Activated T-cell treated with anti-CD3 and anti-CD28 coated beads for 24 hours (primary cell): ENCODE results near the gene ATG9A.

ENCODE experiments used
- DNase-seq: peaks from one replicate; pipeline ENCODE4 v3.0.0-alpha.2; 2020; ENCODE audit warnings: low read depth

The ATG9A gene

DNA sequence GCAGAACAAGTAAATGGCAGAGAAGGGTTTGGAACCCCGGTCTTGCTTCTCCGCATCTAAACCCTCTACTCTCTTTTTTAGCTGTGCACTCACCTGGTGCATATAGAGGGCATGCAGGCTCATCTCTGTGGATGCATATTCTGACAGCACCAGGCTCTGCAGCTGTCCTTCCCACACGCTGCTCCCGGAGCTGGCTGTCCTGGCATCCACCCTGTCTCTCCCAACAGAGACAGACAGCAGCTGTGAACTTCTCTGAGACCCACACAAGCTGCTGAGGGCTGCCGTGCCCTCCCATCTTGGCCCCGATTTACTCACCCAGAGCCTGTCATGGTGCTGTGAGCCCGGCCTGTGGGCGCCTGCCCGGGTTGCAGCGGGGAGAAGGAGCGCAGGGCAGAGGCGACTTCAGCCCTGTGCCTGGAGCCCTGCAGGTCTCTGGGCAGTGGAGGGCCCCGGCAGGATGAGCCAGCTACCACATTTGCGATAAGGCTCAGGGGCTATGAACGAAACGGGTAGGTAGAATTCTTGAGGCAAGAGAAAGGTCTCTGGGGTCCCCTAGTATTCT, 7.4 kb downstream of the ATG9A start:
- no peak for DNase-seq

DNA sequence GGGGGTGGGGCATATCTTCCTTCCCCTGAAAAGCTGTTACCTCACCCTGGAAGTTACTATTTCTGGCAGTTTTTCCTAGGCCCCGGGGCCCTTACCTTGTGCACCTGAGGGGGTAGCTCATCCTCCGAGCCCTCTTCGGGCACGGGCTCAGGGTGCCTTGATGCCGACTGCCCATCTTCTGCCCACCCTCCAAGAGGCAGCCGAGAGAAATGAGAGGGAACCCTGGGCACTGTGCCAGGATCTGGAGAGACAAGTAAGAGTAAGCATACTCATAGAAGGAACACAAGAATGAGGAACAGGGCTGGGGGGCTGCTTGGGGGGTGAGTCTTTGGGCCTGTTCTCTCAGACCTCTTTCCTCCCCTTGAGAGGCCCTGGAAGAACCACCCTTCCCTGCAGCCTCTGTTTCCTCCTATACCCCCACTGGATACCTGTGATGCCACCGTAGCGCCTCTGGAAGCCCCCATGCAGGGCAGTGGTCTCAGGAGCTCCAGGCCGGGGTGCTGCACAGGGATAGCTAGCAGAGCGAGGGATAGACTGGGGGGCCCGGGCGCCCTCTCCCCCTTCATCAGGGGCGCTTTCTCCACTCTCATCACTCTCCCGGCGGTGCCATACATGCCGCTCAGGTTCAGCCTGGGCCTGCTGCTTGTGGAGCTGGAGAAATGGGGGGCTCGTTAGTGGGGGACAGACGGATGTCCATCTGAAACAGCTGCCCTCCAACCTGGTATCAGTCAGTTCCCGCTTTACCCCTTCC, 8.6 kb downstream of the ATG9A start:
- DNase-seq = no peak

DNA sequence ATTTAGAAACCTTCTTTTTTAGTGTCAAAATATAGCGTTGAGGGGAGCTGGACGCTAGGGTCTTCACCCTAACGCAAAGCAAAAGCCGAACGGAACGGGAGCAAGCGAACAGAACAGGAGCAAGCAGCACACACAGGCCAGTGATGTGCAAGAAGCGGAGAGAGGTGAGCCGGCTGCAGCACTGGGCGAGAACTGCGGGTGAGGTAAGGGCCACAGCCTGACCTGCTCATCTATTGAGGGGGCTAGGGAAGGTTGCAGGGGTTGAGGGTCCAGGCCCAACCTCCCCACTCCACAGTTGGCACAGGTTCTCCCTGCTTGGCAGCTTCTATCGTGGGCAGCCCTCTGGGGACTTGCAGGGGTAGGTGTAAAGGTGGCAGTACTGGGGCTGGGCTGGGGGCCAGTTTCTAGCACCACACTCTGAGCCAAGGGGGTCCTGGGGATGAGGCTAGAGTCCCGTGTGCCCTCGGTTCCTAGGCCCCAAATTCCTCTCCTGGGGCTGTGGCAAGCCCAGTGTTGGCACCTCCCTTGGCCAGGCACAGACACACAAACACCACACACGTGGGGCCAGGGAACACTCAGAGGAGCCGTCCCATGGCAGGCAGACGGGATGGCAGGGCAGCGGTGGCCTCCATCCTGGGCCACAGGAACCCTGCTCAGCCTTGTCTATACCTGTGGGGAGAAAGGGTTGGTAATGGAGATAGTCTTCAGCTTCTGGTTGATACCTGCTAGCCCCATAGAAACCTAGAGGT, 9.5 kb downstream of the ATG9A start:
- no peak for DNase-seq

DNA sequence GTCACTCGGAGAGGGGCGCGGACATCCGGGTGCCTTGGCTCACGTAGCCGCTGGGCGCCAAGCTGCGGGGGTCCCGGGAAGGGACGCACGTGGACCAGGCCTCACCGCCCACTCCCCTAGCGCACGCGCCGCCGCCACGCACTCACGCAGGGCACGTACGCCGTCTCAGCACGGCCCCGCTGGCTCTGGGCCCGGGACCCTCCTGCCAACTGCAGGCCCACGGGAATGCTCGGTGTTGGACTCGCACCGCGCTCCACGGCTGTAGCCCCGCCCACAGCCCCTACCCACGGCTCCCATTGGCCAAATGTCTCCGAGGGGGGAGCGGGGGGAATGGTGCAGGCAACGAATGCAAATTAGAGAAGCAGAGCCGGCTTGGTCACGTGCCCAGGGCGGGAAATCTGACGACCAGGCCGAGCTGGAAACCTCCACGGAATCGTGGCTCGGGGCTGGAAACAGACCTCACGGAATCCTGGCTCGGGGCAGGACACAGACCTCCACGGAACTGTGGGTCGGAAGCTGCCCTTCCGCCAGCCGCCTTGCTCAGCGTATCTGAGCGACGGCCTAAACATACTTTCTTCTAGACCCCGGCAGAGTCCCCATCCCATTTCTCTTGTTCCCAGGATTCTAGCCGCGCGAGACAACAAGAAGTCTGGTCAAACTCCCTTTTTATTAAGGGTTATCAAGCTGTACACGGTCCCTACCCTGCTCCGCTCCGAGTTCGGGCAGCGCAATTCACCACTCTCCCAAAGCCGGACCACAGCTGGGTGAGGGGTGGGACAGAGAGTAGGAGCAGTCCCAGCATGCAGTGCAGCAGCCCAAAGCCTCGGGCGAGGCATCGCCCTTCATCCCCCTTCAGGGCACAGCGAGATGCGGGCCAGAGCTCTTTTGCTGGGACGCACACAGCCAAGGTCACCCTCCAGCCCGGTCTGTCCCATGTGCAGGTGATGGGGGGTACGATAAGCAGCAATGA, 10.4 kb downstream of the ATG9A start, which contains the start of gene ABCB6:
ABCB6 (minus strand) TSS at position 227 of the 970 bp plus-strand sequence. CDS start 285 bp downstream, outside the sequence.
- peak; percentile 85 for DNase-seq

DNA sequence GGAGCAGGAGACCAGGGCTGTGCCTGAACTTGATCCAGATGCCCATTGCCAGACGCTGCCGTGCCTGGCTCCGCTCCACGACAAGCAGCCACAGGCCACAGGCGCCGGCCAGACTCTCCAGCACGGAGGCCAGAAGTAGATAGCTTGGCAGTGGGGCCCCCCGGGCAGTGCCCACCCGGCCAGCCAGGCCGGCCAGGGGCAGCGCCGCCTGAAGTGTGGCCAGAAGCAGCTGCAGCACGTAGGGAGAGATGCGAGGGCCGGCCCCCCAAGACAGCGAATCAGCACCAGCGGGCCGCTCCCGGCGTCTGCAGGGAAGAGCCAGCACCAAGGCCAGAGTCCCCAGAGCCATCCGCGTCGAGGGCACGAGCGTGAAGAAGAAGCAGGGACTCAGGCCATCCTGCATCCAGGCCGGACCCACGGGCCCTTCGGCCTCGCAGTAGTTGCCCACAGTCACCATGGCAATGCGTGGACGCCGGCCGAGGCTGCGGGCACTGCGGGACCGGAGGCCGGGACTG, 11.2 kb downstream of the ATG9A start:
- DNase-seq = no peak

DNA sequence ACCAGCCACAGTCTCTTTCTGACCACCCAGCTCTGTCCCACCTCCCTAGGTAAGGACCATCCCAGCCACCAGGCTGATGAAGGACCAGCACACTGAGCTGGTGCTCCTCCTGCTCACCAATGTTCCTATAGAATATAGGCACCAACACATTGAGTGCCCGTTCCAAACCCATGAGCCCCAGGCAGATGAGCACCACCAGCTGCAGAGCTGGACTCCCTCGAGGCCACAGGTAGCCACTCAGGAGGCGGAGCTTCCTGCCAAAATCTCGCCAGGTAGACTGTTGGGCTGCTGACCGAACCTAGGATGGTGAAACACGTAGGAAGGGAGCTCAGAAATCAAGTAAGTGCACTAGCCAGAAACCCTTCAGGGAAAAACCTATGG, 12.9 kb downstream of the ATG9A start:
- DNase-seq = no peak

DNA sequence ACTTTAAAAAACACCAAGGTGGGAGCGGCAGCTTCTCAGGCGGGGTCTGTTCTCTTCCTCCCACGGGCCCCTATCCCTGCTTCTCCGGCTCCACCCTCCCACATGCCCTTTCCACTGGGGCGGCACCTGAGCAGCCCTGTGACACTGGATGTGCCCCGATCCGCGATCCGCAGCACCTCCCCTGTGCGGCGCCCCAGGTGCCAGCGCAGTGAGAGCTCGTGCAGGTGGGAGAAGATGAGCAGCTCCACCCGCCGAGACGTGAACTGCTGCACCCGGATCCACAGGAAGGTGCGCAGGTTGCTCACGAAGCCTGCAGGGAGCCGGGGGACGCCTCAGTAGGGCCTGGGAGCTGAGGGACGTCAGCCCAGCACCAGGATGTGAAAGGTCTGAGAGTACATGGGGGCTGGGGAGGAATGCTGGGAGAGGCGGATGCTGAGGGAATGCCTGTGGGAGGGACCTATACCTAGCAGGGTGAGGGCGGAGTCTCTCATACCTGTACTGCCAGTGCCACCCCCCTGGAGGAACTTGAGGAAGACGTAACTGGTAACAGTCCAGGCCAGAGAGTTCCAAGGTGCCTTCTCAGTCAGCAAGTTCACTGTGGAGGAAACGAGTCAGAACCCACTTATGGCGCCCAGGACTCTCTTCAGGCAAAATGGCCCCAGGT, 13.4 kb downstream of the ATG9A start:
- no peak for DNase-seq

DNA sequence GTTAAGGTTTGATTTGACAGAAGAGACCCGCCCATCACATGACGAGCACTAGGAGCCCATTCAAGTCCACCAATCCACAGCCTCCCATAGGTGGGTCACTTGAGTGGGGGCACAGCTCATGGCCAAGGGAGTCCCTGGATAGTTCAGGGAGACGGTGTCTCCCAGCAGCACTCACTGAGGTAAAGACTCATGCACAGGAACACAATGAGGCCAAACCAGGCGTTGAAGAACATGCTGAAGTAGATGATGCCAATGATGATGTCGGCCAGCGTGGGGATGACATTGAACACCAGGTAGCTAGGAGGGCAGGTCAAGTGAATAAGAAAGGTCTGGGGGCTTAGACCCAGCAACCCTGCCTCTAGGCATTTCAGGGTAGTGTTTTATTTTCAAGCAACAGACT, 14.7 kb downstream of the ATG9A start:
- no peak for DNase-seq

DNA sequence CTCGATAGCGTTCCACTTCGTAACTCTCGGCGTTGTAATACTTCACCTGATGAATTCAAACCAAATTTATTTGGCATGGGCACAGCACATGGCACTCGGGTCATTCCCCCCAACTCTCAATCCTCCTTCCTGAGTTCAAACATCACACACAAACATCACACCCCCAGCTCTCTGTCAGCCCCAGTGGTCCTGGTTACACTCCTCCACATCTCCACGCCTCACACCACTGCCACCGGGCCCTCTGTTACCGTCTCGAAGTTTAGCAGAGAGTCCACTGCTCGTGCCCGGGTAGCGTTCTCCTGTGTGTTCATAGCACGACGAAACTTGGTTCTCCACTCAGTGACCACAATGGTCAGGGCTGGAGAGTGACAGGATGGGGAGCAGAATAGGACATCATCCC, 15.3 kb downstream of the ATG9A start:
- DNase-seq = no peak

DNA sequence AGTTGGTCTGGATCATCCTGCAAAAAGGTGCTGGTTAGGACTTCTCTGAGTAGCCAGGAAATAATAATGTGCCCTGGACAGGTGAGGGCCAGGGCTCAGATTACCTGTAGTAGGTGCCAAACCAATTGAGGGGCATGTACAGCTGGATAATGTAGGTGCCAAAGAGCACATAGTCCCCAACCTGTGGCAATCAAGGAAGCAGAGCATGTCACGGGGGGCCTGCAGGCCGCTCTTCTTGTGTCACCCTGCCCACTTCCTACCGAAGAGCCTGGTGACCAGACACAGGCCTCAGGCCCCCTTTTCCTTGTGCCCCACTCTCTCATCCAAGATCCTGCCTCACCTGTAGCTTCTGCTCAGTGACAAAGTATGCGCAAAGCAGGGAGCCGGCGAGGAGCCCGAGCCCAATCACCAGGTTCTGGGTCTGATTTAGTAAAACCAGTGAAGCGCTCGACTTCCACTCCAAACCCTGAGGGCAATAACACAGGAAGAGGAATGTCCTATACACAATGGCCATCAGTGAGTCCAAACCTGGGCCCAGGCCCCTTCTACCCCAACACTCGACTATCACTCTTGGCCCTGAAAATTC, 15.9 kb downstream of the ATG9A start:
- DNase-seq = no peak

DNA sequence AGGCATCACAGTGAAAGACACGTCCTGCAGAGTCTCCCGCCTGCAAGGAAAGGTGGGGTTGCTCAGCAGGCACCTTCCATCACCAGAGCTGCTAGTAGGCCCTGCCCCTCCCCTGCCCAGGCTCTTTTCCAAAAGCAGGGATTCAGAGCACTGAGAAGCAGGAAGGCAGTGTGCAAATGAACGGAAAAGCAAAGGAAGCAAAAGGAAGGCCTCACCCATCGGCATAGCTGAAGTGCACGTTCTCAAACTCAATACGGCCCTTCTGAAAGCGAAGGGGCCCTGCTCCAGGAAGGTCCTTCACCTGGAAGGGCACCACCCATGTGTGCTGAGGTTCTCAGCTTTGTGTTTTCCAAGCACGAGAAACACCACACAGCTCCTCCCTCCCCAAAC, 16.4 kb downstream of the ATG9A start:
- DNase-seq = no peak

DNA sequence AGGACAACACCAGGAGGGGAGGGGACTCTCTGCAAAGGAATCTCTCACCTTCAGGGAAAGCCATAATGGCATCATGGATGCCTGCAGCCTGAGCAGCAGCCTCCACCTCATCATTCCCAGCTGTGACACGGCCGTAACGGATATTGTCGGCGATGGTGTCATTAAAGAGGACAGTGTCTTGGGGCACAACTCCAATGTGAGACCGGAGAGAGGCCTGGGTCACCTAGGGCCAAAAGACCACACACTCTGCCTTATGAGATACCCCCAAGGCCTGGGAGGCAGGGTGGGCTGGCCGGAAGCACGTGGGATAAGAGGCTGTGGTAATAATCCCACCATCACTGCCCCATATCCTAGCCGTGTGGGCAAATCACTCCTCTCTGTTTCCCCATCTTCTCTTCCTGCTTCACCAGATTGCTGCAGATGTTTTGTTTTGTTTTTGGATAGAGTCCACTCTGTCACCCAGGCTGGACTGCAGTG, 18.5 kb downstream of the ATG9A start:
- DNase-seq = no peak

DNA sequence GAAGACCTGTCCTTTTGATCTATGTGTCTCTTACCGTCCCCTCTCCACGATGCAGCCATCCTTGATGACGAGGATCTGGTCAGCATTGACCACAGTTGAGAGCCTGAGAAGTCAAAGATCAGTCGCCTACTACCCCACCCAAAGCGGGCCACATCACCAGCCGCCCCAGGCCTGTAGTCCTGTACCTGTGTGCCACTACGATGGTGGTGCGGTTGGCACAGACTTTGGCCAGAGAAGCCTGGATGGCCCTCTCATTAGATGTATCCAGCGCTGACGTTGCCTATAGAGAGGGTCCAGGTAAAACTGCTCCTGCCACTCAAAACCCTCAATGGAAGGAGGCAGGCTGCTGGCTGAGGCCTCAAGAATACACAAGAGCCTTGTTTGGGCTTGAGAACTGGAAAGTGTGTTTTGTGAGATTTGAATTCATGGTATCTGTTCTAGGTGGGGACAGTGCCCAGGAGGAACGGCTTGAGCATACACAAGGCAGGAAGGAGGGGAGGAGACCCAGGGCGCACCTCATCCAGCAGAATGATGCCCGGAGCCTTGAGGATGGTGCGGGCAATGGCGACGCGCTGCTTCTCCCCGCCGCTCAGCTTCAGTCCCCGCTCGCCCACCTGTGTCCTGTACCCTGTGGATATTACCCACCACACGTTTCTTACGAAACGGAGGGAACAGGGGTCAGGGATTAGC, 19.1 kb downstream of the ATG9A start:
- DNase-seq = no peak

DNA sequence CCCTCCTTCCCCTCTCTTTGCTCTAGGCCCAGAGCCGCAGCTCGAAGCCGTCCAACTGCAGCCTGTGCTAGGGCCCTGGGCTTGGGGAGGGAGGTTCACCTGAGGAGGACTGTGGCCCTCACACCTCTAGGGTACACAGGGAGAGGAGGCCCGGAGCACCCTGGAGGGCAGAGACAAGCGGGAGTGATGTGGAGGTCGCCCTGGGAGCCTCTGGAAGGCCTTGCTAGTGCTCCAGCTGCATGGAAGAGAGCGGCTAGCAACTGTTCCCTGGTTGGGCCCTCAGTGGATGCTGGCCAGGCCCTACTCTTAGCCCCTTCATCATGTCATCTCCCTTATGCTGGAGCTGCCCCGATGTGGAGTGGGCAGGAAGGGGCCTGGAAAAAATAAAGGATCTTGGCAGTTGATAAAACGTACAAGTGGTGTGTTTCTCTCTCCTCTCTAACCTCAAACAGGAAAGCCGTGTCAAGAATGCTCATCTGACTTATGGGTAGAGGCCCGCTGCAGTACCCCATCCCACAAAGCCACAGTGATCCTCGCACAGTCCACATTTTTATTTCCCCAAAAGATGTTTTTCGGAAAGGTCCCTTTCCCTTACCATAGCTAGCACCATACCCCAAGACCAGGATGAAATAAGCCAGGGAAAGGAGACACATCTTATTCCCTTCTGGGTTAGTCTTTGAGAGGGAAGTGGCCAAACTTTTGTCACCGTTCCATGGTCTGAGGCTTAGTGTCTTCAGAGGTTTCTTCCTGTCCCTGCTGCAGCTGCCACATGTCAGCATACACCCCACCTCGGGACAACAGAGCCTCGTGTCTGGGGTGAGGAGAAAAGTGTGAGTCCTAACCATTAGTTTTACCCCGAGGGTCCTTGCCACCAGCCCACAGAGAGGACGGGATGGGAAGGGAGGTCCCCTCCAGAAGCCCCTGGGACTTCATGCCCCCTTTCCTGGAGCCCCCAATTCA, 19.9 kb downstream of the ATG9A start:
- DNase-seq = no peak

DNA sequence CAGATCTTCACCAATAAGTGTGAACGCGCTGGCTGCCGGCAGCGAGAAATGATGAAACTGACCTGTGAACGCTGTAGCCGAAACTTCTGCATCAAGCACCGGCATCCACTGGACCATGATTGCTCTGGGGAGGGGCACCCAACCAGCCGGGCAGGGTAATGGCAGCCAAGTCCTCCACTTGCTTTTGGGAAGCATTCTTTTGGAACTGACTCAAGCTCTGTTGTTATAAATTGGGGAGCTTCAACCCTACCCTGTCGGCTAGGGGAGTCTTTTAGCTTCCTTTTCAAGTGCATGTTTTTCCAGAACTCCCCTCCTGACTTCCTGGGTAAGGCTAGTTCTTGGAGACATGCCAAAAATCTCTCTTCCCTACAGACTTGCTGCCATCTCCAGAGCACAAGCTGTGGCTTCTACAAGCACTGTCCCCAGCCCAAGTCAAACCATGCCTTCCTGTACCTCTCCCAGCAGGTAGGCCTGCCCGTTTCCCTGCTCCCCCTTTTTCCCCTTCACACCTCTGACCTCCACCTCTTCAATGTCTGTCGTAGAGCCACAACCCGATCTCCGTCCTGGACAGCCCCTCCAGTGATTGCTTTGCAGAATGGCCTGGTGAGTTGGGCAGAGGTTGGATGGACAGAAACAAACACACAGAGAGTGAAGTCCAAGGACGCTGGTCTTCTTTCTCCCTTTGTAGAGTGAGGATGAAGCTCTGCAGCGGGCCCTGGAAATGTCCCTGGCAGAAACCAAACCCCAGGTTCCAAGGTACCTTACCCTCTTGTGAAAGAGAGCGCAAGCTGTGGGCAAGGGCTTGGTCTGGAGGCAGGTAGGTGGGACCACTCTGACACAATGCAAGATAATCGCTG, 21.3 kb downstream of the ATG9A start:
- DNase-seq = no peak

DNA sequence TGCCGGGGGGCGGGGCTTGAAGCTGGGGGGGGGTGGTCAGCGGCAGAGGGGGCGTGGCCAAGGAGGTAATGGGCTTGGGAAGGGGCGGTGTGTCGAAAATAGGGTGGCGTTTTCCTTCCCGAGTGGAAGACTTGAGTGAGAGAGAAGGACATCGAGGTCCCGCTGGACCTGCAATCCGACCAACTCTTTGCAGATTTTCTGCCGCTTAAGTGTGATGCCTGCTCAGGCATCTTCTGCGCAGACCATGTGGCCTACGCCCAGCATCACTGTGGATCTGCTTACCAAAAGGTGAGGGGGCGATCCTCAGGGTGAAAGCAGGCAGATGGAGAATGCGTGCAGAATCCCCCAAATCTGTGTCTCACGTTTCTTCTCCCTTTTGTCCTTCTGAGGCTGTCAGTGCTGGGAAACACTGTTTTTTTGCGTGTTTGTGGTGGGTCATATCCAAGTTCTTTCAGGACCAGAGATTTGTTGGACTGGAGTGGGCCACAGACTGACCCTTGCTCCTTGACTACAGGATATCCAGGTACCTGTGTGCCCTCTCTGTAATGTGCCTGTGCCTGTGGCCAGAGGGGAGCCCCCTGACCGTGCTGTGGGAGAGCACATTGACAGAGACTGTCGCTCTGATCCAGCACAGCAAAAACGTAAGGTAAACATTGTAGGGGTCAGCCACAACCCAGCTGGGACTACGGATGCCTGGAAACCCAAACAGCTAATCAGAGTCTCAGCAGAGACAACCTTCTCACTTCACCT, 22.1 kb downstream of the ATG9A start:
- no peak for DNase-seq
